ENCODE results near the gene OAS1.
"Not testable (repeated sequence)": the region's sequence is repeated elsewhere in the genome, so short reads cannot be mapped to it uniquely, and the experiment has no call there.

OAS1 gene

GRCh38 chr12:112933129-112933505 is 26.4 kb downstream of the OAS1 start:
- no peak for DNase-seq (ENCODE audit: low read depth in 2 of 3, low spot score in 2 of 3)

GRCh38 chr12:112936264-112936663 is 29.5 kb downstream of the OAS1 start:
- DNase-seq (ENCODE audit: low read depth in 2 of 3, low spot score in 2 of 3): no peak

GRCh38 chr12:112936927-112937326 is 30.2 kb downstream of the OAS1 start:
- no peak for DNase-seq (ENCODE audit: low read depth in 2 of 3, low spot score in 2 of 3)

- peak in 2 of 3 experiments; percentile 12 to 23 for DNase-seq (ENCODE audit: low read depth in 2 of 3, low spot score in 2 of 3)
Observed at GRCh38 chr12:112937741-112938719, 31.3 kb downstream of the OAS1 start, which contains the start of gene OAS3. Gene OAS3 (plus strand): TSS chr12:112938474. CDS start chr12:112938531, 57 bp downstream.

GRCh38 chr12:112938751-112939150 is 32.0 kb downstream of the OAS1 start:
- DNase-seq (ENCODE audit: low read depth in 2 of 3, low spot score in 2 of 3): no peak

GRCh38 chr12:112939761-112940381 is 33.1 kb downstream of the OAS1 start:
- DNase-seq (ENCODE audit: low read depth in 2 of 3, low spot score in 2 of 3): no peak

GRCh38 chr12:112941528-112942335 is 35.0 kb downstream of the OAS1 start:
- DNase-seq (ENCODE audit: low read depth in 2 of 3, low spot score in 2 of 3): no peak

GRCh38 chr12:112942572-112942971 is 35.8 kb downstream of the OAS1 start:
- DNase-seq (ENCODE audit: low read depth in 2 of 3, low spot score in 2 of 3): no peak

- DNase-seq (ENCODE audit: low read depth in 2 of 3, low spot score in 2 of 3): no peak
Observed at GRCh38 chr12:112944024-112944690, 37.4 kb downstream of the OAS1 start.

GRCh38 chr12:112945515-112945914 is 38.8 kb downstream of the OAS1 start:
- no peak for DNase-seq (ENCODE audit: low read depth in 2 of 3, low spot score in 2 of 3)

- no peak for DNase-seq (ENCODE audit: low read depth in 2 of 3, low spot score in 2 of 3)
Observed at GRCh38 chr12:112946236-112947000, 39.7 kb downstream of the OAS1 start.

- DNase-seq (ENCODE audit: low read depth in 2 of 3, low spot score in 2 of 3): no peak
Observed at GRCh38 chr12:112947314-112947713, 40.6 kb downstream of the OAS1 start.

GRCh38 chr12:112947761-112948160 is 41.0 kb downstream of the OAS1 start:
- DNase-seq (ENCODE audit: low read depth in 2 of 3, low spot score in 2 of 3): no peak

- no peak for DNase-seq (ENCODE audit: low read depth in 2 of 3, low spot score in 2 of 3)
Observed at GRCh38 chr12:112948806-112949205, 42.0 kb downstream of the OAS1 start.

GRCh38 chr12:112950701-112951100 is 43.9 kb downstream of the OAS1 start:
- no peak for DNase-seq (ENCODE audit: low read depth in 2 of 3, low spot score in 2 of 3)

- not testable (repeated sequence) for DNase-seq (ENCODE audit: low read depth in 2 of 3, low spot score in 2 of 3)
Observed at GRCh38 chr12:112957125-112957524, 50.4 kb downstream of the OAS1 start.

- no peak for DNase-seq (ENCODE audit: low read depth in 2 of 3, low spot score in 2 of 3)
Observed at GRCh38 chr12:112961074-112961473, 54.3 kb downstream of the OAS1 start.

- no peak for DNase-seq (ENCODE audit: low read depth in 2 of 3, low spot score in 2 of 3)
Observed at GRCh38 chr12:112961536-112961935, 54.8 kb downstream of the OAS1 start.

GRCh38 chr12:112962561-112962960 is 55.8 kb downstream of the OAS1 start:
- DNase-seq (ENCODE audit: low read depth in 2 of 3, low spot score in 2 of 3): no peak

GRCh38 chr12:112963227-112963861 is 56.6 kb downstream of the OAS1 start:
- no peak for DNase-seq (ENCODE audit: low read depth in 2 of 3, low spot score in 2 of 3)
